HCT116 (cell line): ENCODE measurements around the gene CAMK2D. TPM values are rescaled to one million over a fixed set of nuclear protein-coding genes. Genes with fewer than 3 reads are reported as not detected.

ENCODE experiments used
- ATAC-seq: fragments of 200-7000 bp; cut with Tn5 transposase; 2 replicates; pipeline ENCODE4 v1.9.1; 2020; ENCODE audit warnings: mild to moderate bottlenecking, moderate library complexity
- BruUV-seq: library from RNA; stranded (reverse); fragments of 400-500 nt; replicated peaks from 2 replicates; lab custom pipeline; 2021; lab: Mats Ljungman, UMichigan
- CTCF ChIA-PET: fragments of 300-600 bp; sonication (Branson Sonifier 250); formaldehyde crosslinking; loops from one replicate; lab custom pipeline; 2021; ENCODE audit warnings: antibody characterized with exemption; lab: Charles Lee
- POLR2A ChIA-PET: fragments of 300-600, 350-600 bp; sonication (Branson Sonifier 250); formaldehyde crosslinking; loops from one replicate; lab custom pipeline; 2021; ENCODE audit warnings: antibody characterized with exemption; lab: Charles Lee
- RAD21 ChIA-PET, 2 experiments: fragments of 300-600 bp; sonication (Branson Sonifier 250); formaldehyde crosslinking; loops; one replicate each; lab custom pipeline; 2023; ENCODE audit warnings: low total read pairs in 2 of 2; ENCODE audit not compliant: uncharacterized antibody in 2 of 2, unreplicated experiment in 2 of 2, low non-redundant PET in 1 of 2; lab: Charles Lee
- DNase-seq: peaks from one replicate; pipeline ENCODE4 v3.0.0-alpha.2; 2010; ENCODE audit warnings: low read depth, low spot score
- H2AFZ ChIP-seq: fragments of 200-600 bp; shearing (Covaris generic), sonication (generic); 2 replicates; pipeline ENCODE4 v1.6.1; 2017; ENCODE audit warnings: low read depth, mixed run types, mixed read lengths, antibody characterized with exemption, low read length; ENCODE audit not compliant: poor library complexity, severe bottlenecking
- H3K27ac ChIP-seq: 2 replicates; pipeline ENCODE4 v1.5.1; 2012; ENCODE audit warnings: low read depth, low read length
- H3K27me3 ChIP-seq: fragments of 200-600 bp; sonication (generic); 2 replicates; pipeline ENCODE4 v1.6.1; 2016; ENCODE audit warnings: mixed run types, low read length, mixed read lengths; ENCODE audit not compliant: insufficient read depth
- H3K36me3 ChIP-seq, 2 experiments: fragments of 200-500 bp in 1 of 2; fragments of 200-600 bp in 1 of 2; sonication (Bioruptor generic) in 1 of 2; sonication (generic) in 1 of 2; 2 replicates each; pipeline versions ENCODE4 v1.5.1 to v1.6.1; 2014 to 2016; ENCODE audit warnings: low read length in 2 of 2, inconsistent platforms in 1 of 2, mixed read lengths in 1 of 2, mixed run types in 1 of 2; ENCODE audit not compliant: insufficient read depth in 2 of 2, control insufficient read depth in 1 of 2
- H3K4me1 ChIP-seq, 2 experiments: fragments of 200-600 bp in 1 of 2; sonication (generic) in 1 of 2; 2 replicates each; pipeline versions ENCODE4 v1.5.1 to v1.6.1; 2012 to 2017; ENCODE audit warnings: low read length in 2 of 2, inconsistent platforms in 1 of 2, mild to moderate bottlenecking in 1 of 2, mixed read lengths in 1 of 2, mixed run types in 1 of 2, moderate library complexity in 1 of 2; ENCODE audit not compliant: insufficient read depth in 2 of 2, control insufficient read depth in 1 of 2
- H3K4me2 ChIP-seq: fragments of 200-600 bp; sonication (generic); 2 replicates; pipeline ENCODE4 v1.6.1; 2017; ENCODE audit warnings: mixed run types, low read length, mixed read lengths
- H3K4me3 ChIP-seq, 2 experiments: fragments of 200-600 bp in 1 of 2; sonication (generic) in 1 of 2; replicated peaks in 1 of 2; 2 replicates each; pipeline ENCODE4 v1.5.1; 2011 to 2016; ENCODE audit warnings: low read length in 2 of 2, control low read depth in 1 of 2, low read depth in 1 of 2, mild to moderate bottlenecking in 1 of 2, mixed read lengths in 1 of 2, mixed run types in 1 of 2
- H3K79me2 ChIP-seq: fragments of 200-600 bp; sonication (generic); 2 replicates; pipeline ENCODE4 v1.6.1; 2017; ENCODE audit warnings: mild to moderate bottlenecking, mixed run types, low read length, moderate library complexity, mixed read lengths; ENCODE audit not compliant: insufficient read depth
- H3K9ac ChIP-seq: fragments of 200-600 bp; sonication (generic); 2 replicates; pipeline ENCODE4 v1.6.1; 2016; ENCODE audit warnings: low read length, mixed read lengths
- H3K9me2 ChIP-seq: fragments of 200-600 bp; sonication (generic), shearing (Covaris generic); 2 replicates; pipeline ENCODE4 v1.6.1; 2017; ENCODE audit warnings: mixed run types, mild to moderate bottlenecking, moderate library complexity; ENCODE audit not compliant: insufficient read depth
- H3K9me3 ChIP-seq, 2 experiments: fragments of 200-500 bp in 1 of 2; fragments of 200-600 bp in 1 of 2; sonication (Bioruptor generic) in 1 of 2; sonication (generic) in 1 of 2; 2 replicates each; pipeline ENCODE4 v1.6.1; 2014 to 2017; ENCODE audit warnings: low read length in 2 of 2, mixed read lengths in 2 of 2, inconsistent platforms in 1 of 2, low read depth in 1 of 2, mild to moderate bottlenecking in 1 of 2, mixed run types in 1 of 2, moderate library complexity in 1 of 2; ENCODE audit not compliant: control insufficient read depth in 1 of 2, insufficient read depth in 1 of 2
- H4K20me1 ChIP-seq: fragments of 200-600 bp; sonication (generic), shearing (Covaris generic); 2 replicates; pipeline ENCODE4 v1.6.1; 2017; ENCODE audit warnings: mixed run types, mild to moderate bottlenecking, moderate library complexity; ENCODE audit not compliant: insufficient read depth
- CBX3 ChIP-seq: IDR thresholded peaks from 2 replicates; pipeline ENCODE4 v1.6.1; 2012; ENCODE audit warnings: low read depth
- CEBPB ChIP-seq: IDR thresholded peaks from 2 replicates; pipeline ENCODE4 v1.6.1; 2012; ENCODE audit warnings: low read depth
- EGR1 ChIP-seq: IDR thresholded peaks from 2 replicates; pipeline ENCODE4 v1.6.1; 2012; ENCODE audit warnings: low read depth
- EZH2 ChIP-seq: fragments of 200-600 bp; sonication (generic); IDR thresholded peaks from 2 replicates; pipeline ENCODE4 v1.6.1; 2017; ENCODE audit warnings: antibody characterized with exemption, mixed run types
- FOSL1 ChIP-seq: IDR thresholded peaks from 2 replicates; pipeline ENCODE4 v1.6.1; 2012; ENCODE audit warnings: low read depth
- POLR2A ChIP-seq: IDR thresholded peaks from 2 replicates; pipeline ENCODE4 v1.7.0; 2011; ENCODE audit warnings: borderline replicate concordance; ENCODE audit not compliant: insufficient read depth, insufficient read length; ENCODE audit errors: extremely low read depth
- POLR2AphosphoS5 ChIP-seq: IDR thresholded peaks from 2 replicates; pipeline ENCODE4 v1.6.1; 2011; ENCODE audit warnings: mild to moderate bottlenecking, low read depth, low read length, moderate library complexity
- RAD21 ChIP-seq: IDR thresholded peaks from 2 replicates; pipeline ENCODE4 v1.6.1; 2012; ENCODE audit warnings: low read depth, mild to moderate bottlenecking
- SRF ChIP-seq: IDR thresholded peaks from 2 replicates; pipeline ENCODE4 v1.6.1; 2012; ENCODE audit warnings: low read depth
- TCF7L2 ChIP-seq: IDR thresholded peaks from 2 replicates; pipeline ENCODE4 v1.7.0; 2011; ENCODE audit warnings: borderline replicate concordance, inconsistent platforms; ENCODE audit not compliant: insufficient read depth, insufficient read length; ENCODE audit errors: extremely low read depth
- YY1 ChIP-seq: IDR thresholded peaks from 2 replicates; pipeline ENCODE4 v1.6.1; 2011; ENCODE audit warnings: low read length, low read depth, moderate library complexity, mild to moderate bottlenecking; ENCODE audit not compliant: insufficient replicate concordance; ENCODE audit errors: extremely low read depth
- ZNF274 ChIP-seq: fragments of 200-500 bp; sonication (Bioruptor generic); IDR thresholded peaks from 2 replicates; pipeline ENCODE4 v1.6.1; 2014; ENCODE audit warnings: mild to moderate bottlenecking, low read depth, low read length, inconsistent platforms
- intact Hi-C: fragments of 100-400 bp; cut with micrococcal nuclease; formaldehyde crosslinking; loops from 2 replicates; pipeline ENCODE4 v1.10.0; 2022
- total RNA-seq: library from RNA; stranded (reverse); gene quantifications from one replicate; pipeline ENCODE4 v1.2.1, GENCODE V29; 2021; ENCODE audit not compliant: unreplicated experiment
- TF ChIP-seq, protein P1 (sequence below): IDR thresholded peaks from 2 replicates; pipeline ENCODE4 v1.6.1; 2012
- TF ChIP-seq, protein P2 (sequence below): IDR thresholded peaks from 2 replicates; pipeline ENCODE4 v1.6.1; 2012
- TF ChIP-seq, protein P3 (sequence below): IDR thresholded peaks from 2 replicates; pipeline ENCODE4 v1.6.1; 2012; ENCODE audit warnings: low read depth

The CAMK2D gene
- total RNA-seq, 1 experiment from 2014 or later: 67.0 TPM

DNA sequence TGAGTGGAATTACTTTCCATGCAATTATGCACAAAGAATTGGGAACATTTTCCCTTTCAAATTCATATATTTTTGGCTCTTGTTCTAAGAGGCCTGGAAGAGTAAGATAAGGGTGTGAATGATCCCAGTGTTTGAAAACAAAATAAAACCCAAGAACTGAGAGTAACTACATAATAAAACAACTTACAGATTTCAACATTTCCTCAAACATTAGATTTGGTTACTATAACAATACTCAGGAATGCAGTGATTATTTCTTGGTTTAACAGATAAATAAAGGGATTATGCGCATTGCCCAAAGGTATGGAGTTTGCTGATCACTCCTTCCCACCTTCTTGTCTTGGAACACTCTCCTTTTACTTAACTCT is 292.5 kb downstream of the CAMK2D start:
- POLR2A ChIA-PET: interaction anchor here (0.6 to 2.2 kb wide), 10 partner anchors 11 to 67 kb away, joined by 3 to 13 read pairs (median 4); no protein-coding TSS in a partner anchor
- Histone ChIP-seq H3K9me3 (no peaks in the 10 kb centered on the region), H4K20me1 (no peaks in the 10 kb centered on the region), H3K4me3 (0 out of 4 replicates have a peak overlapping the region, but pooled peaks of 1 of the 2 experiments have one; percentile 18), H3K36me3 (no peaks in the 10 kb centered on the region), H3K9me2 (no peaks in the 10 kb centered on the region), H3K79me2 (no peaks in the 10 kb centered on the region), H3K27ac (peak overlapping the region; percentile 71), H3K27me3 (no peaks in the 10 kb centered on the region), H3K4me2 (peak overlapping the region; percentile 73), H3K9ac (peak overlapping the region; percentile 40), H3K4me1 (peaks cover 56 to 76% of the 10 kb centered on the region in 2 experiments), H2AFZ (no peak overlapping the region)
- RAD21 ChIA-PET: interaction anchor here (0.7 to 1.3 kb wide), 3 partner anchors 25 to 74 kb away, joined by 3 to 4 read pairs (median 3); no protein-coding TSS in a partner anchor
- ATAC-seq: no peak
- no peak for TF ChIP-seq TCF7L2
- no peak for TF ChIP-seq POLR2A
- TF ChIP-seq ZNF274: no peak
- TF ChIP-seq, protein P1, sequence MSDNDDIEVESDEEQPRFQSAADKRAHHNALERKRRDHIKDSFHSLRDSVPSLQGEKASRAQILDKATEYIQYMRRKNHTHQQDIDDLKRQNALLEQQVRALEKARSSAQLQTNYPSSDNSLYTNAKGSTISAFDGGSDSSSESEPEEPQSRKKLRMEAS: no peak
- no peak for TF ChIP-seq SRF
- TF ChIP-seq FOSL1: no peak
- TF ChIP-seq, protein P2, sequence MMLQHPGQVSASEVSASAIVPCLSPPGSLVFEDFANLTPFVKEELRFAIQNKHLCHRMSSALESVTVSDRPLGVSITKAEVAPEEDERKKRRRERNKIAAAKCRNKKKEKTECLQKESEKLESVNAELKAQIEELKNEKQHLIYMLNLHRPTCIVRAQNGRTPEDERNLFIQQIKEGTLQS: no peak
- no peak for TF ChIP-seq RAD21
- no peak for TF ChIP-seq EGR1
- no peak for TF ChIP-seq CBX3
- TF ChIP-seq CEBPB: no peak
- no peak for TF ChIP-seq POLR2AphosphoS5
- TF ChIP-seq, protein P3, sequence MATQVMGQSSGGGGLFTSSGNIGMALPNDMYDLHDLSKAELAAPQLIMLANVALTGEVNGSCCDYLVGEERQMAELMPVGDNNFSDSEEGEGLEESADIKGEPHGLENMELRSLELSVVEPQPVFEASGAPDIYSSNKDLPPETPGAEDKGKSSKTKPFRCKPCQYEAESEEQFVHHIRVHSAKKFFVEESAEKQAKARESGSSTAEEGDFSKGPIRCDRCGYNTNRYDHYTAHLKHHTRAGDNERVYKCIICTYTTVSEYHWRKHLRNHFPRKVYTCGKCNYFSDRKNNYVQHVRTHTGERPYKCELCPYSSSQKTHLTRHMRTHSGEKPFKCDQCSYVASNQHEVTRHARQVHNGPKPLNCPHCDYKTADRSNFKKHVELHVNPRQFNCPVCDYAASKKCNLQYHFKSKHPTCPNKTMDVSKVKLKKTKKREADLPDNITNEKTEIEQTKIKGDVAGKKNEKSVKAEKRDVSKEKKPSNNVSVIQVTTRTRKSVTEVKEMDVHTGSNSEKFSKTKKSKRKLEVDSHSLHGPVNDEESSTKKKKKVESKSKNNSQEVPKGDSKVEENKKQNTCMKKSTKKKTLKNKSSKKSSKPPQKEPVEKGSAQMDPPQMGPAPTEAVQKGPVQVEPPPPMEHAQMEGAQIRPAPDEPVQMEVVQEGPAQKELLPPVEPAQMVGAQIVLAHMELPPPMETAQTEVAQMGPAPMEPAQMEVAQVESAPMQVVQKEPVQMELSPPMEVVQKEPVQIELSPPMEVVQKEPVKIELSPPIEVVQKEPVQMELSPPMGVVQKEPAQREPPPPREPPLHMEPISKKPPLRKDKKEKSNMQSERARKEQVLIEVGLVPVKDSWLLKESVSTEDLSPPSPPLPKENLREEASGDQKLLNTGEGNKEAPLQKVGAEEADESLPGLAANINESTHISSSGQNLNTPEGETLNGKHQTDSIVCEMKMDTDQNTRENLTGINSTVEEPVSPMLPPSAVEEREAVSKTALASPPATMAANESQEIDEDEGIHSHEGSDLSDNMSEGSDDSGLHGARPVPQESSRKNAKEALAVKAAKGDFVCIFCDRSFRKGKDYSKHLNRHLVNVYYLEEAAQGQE: no peak
- TF ChIP-seq EZH2: no peak
- TF ChIP-seq YY1: no peak
- no TSS peak for BruUV-seq
- DNase-seq: no peak
- CTCF ChIA-PET: interaction anchor here (0.6 kb wide), 1 partner anchor 526 kb away, joined by 3 read pairs; no protein-coding TSS in a partner anchor
- intact Hi-C loops: loop anchor here (5.0 kb wide), 1 partner anchor 293 kb away; the partner anchor contains the start of gene CAMK2D
